HepG2 (cell line): Measurements from ENCODE around the gene BIRC3.
"Not testable (repeated sequence)": the region's sequence is repeated elsewhere in the genome, so short reads cannot be mapped to it uniquely, and the experiment has no call there.

Experiments
- ELF4 ChIP-seq: sonication (generic); formaldehyde crosslinking; IDR thresholded peaks from 2 replicates; pipeline ENCODE4 v1.5.0; 2020; ENCODE audit warnings: missing genetic modification reagents, mild to moderate bottlenecking, moderate library complexity, borderline replicate concordance
- IRF2 ChIP-seq: IDR thresholded peaks from 2 replicates; pipeline ENCODE4 v1.6.1; 2018; ENCODE audit warnings: missing genetic modification reagents, missing compliant biosample characterization
- MIXL1 ChIP-seq: IDR thresholded peaks from 2 replicates; pipeline ENCODE4 v1.6.1; 2016
- MLLT10 ChIP-seq: sonication (generic); formaldehyde crosslinking; IDR thresholded peaks from 2 replicates; pipeline ENCODE4 v1.4.0; 2020; ENCODE audit warnings: missing genetic modification reagents
- MLX ChIP-seq: IDR thresholded peaks from 2 replicates; pipeline ENCODE4 v1.6.1; 2016
- POLR2A ChIP-seq, 2 experiments: IDR thresholded peaks; 2 replicates each; pipeline ENCODE4 v1.6.1; 2011; ENCODE audit warnings: low read depth in 2 of 2, low read length in 2 of 2, mild to moderate bottlenecking in 1 of 2, moderate library complexity in 1 of 2; ENCODE audit not compliant: insufficient read depth in 1 of 2
- SALL1 ChIP-seq: sonication (generic); formaldehyde crosslinking; IDR thresholded peaks from 2 replicates; pipeline ENCODE4 v1.8.0; 2022; ENCODE audit warnings: mild to moderate bottlenecking, missing genetic modification reagents
- ZBTB39 ChIP-seq: sonication (generic); formaldehyde crosslinking; IDR thresholded peaks from 2 replicates; pipeline ENCODE4 v1.5.0; 2020; ENCODE audit warnings: missing genetic modification reagents
- ZNF350 ChIP-seq: sonication (generic); formaldehyde crosslinking; IDR thresholded peaks from 2 replicates; pipeline ENCODE4 v1.4.0; 2020; ENCODE audit warnings: mild to moderate bottlenecking, low read depth, missing genetic modification reagents, borderline replicate concordance
- ZNF670 ChIP-seq: sonication (generic); formaldehyde crosslinking; IDR thresholded peaks from 2 replicates; pipeline ENCODE4 v1.8.0; 2022; ENCODE audit warnings: mild to moderate bottlenecking, missing genetic modification reagents, borderline replicate concordance
- ZNF772 ChIP-seq: sonication (generic); formaldehyde crosslinking; IDR thresholded peaks from 2 replicates; pipeline ENCODE4 v1.5.0; 2020; ENCODE audit warnings: mild to moderate bottlenecking, missing genetic modification reagents
- TF ChIP-seq, protein P1 (sequence below): sonication (generic); formaldehyde crosslinking; conservative IDR thresholded peaks from 2 replicates; pipeline ENCODE4 v1.4.0; 2020; ENCODE audit warnings: missing genetic modification reagents
- TF ChIP-seq, protein P2 (sequence below): sonication (generic); formaldehyde crosslinking; IDR thresholded peaks from 2 replicates; pipeline ENCODE4 v1.5.0; 2020; ENCODE audit warnings: mild to moderate bottlenecking, missing genetic modification reagents, moderate library complexity
- TF ChIP-seq, protein P3 (sequence below): sonication (generic); formaldehyde crosslinking; conservative IDR thresholded peaks from 2 replicates; pipeline ENCODE4 v1.4.0; 2020; ENCODE audit warnings: missing genetic modification reagents

DNA sequence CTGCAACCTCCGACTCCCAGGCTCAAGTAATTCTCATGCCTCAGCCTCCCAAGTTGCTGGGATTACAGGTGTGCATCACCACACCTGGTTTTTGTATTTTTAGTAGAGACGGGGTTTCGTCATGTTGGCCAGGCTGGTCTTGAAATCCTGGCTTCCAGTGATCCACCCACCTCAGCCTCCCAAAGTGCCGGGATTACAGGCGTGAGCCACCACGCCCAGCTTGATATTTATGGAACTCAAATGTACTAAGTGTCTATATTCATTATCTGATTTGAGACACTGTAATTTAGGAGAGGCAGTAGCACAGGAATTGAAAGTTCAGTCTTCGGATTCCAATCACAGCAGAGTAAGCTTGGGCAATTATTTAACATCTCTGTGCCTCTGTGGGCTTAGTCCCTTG is 24.0 kb downstream of the BIRC3 start:
- not testable (repeated sequence) for TF ChIP-seq ELF4 (CRISPR knock-in tag); MLLT10 (CRISPR knock-in tag); ZNF772 (CRISPR knock-in tag); POLR2A (IDR thresholded peaks at IDR 0.05; ENCODE audit: insufficient read depth in 1 of 2, low read depth in 2 of 2, low read length in 2 of 2); ZNF350 (CRISPR knock-in tag); SALL1; IRF2 (CRISPR knock-in tag); MLX; ZBTB39 (CRISPR knock-in tag); MIXL1
- TF ChIP-seq, protein P1, sequence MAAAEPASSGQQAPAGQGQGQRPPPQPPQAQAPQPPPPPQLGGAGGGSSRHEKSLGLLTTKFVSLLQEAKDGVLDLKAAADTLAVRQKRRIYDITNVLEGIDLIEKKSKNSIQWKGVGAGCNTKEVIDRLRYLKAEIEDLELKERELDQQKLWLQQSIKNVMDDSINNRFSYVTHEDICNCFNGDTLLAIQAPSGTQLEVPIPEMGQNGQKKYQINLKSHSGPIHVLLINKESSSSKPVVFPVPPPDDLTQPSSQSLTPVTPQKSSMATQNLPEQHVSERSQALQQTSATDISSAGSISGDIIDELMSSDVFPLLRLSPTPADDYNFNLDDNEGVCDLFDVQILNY (CRISPR knock-in tag): not testable (repeated sequence)
- TF ChIP-seq ZNF670 (CRISPR knock-in tag): 0 out of 2 replicates have a peak, but pooled peaks have one; percentile 33
- TF ChIP-seq, protein P2, sequence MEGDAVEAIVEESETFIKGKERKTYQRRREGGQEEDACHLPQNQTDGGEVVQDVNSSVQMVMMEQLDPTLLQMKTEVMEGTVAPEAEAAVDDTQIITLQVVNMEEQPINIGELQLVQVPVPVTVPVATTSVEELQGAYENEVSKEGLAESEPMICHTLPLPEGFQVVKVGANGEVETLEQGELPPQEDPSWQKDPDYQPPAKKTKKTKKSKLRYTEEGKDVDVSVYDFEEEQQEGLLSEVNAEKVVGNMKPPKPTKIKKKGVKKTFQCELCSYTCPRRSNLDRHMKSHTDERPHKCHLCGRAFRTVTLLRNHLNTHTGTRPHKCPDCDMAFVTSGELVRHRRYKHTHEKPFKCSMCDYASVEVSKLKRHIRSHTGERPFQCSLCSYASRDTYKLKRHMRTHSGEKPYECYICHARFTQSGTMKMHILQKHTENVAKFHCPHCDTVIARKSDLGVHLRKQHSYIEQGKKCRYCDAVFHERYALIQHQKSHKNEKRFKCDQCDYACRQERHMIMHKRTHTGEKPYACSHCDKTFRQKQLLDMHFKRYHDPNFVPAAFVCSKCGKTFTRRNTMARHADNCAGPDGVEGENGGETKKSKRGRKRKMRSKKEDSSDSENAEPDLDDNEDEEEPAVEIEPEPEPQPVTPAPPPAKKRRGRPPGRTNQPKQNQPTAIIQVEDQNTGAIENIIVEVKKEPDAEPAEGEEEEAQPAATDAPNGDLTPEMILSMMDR: not testable (repeated sequence)
- TF ChIP-seq, protein P3, sequence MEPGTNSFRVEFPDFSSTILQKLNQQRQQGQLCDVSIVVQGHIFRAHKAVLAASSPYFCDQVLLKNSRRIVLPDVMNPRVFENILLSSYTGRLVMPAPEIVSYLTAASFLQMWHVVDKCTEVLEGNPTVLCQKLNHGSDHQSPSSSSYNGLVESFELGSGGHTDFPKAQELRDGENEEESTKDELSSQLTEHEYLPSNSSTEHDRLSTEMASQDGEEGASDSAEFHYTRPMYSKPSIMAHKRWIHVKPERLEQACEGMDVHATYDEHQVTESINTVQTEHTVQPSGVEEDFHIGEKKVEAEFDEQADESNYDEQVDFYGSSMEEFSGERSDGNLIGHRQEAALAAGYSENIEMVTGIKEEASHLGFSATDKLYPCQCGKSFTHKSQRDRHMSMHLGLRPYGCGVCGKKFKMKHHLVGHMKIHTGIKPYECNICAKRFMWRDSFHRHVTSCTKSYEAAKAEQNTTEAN (CRISPR knock-in tag): not testable (repeated sequence)
